Neuronal stem cell (in vitro differentiated cells): ENCODE data around the gene RICTOR.

Experiments used
- DNase-seq: peaks from one replicate; pipeline ENCODE4 v3.0.0-alpha.2; 2013; ENCODE audit warnings: low spot score
- H2AFZ ChIP-seq: one replicate; pipeline ENCODE4 v1.6.1; 2013; ENCODE audit warnings: mild to moderate bottlenecking, low read length, inconsistent platforms
- H2AK5ac ChIP-seq: 2 replicates; pipeline ENCODE4 v1.6.1; 2013; ENCODE audit warnings: low read depth, mild to moderate bottlenecking, inconsistent platforms, low read length, moderate library complexity, mixed read lengths
- H2BK120ac ChIP-seq: 2 replicates; pipeline ENCODE4 v1.6.1; 2013; ENCODE audit warnings: low read depth, mild to moderate bottlenecking, inconsistent platforms, low read length, moderate library complexity, mixed read lengths
- H2BK12ac ChIP-seq: one replicate; pipeline ENCODE4 v1.6.1; 2013; ENCODE audit warnings: low read length, inconsistent platforms
- H2BK15ac ChIP-seq: 2 replicates; pipeline ENCODE4 v1.6.1; 2013; ENCODE audit warnings: mild to moderate bottlenecking, low read length, inconsistent platforms, mixed read lengths
- H2BK5ac ChIP-seq: one replicate; pipeline ENCODE4 v1.6.1; 2013; ENCODE audit warnings: inconsistent platforms, mild to moderate bottlenecking, low read length, moderate library complexity
- H3K14ac ChIP-seq: one replicate; pipeline ENCODE4 v1.6.1; 2013; ENCODE audit warnings: low read length, inconsistent platforms
- H3K18ac ChIP-seq: 2 replicates; pipeline ENCODE4 v1.6.1; 2013; ENCODE audit warnings: low read length, inconsistent platforms
- H3K23ac ChIP-seq: 2 replicates; pipeline ENCODE4 v1.6.1; 2013; ENCODE audit warnings: low read depth, mild to moderate bottlenecking, mixed read lengths, low read length, inconsistent platforms; ENCODE audit not compliant: poor library complexity
- H3K27ac ChIP-seq: replicated peaks from 3 replicates; pipeline ENCODE4 v1.5.1; 2013; ENCODE audit warnings: low read length, inconsistent platforms
- H3K27me3 ChIP-seq, 3 experiments: 2 replicates each; pipeline ENCODE4 v1.6.1; 2013; ENCODE audit warnings: low read length in 3 of 3, mild to moderate bottlenecking in 2 of 3, inconsistent platforms in 1 of 3, low read depth in 1 of 3, mixed read lengths in 1 of 3, moderate library complexity in 1 of 3; ENCODE audit not compliant: control insufficient read depth in 3 of 3, insufficient read depth in 3 of 3
- H3K36me3 ChIP-seq, 2 donors: replicated peaks in 1 of 2; 2 replicates each; pipeline ENCODE4 v1.6.1; 2013; ENCODE audit warnings: low read length in 2 of 2; ENCODE audit not compliant: control insufficient read depth in 2 of 2, insufficient read depth in 2 of 2
- H3K4ac ChIP-seq: 2 replicates; pipeline ENCODE4 v1.6.1; 2013; ENCODE audit warnings: inconsistent platforms, mild to moderate bottlenecking, low read length, moderate library complexity
- H3K4me1 ChIP-seq, 2 donors: 1 replicate in 1 of 2; 2 replicates in 1 of 2; pipeline ENCODE4 v1.6.1; 2013; ENCODE audit warnings: low read length in 2 of 2, low read depth in 1 of 2; ENCODE audit not compliant: control insufficient read depth in 2 of 2, insufficient read depth in 1 of 2
- H3K4me2 ChIP-seq: one replicate; pipeline ENCODE4 v1.6.1; 2013; ENCODE audit warnings: mild to moderate bottlenecking, low read length, inconsistent platforms; ENCODE audit not compliant: insufficient read depth, poor library complexity, severe bottlenecking
- H3K4me3 ChIP-seq, 2 donors: 2 replicates each; pipeline ENCODE4 v1.5.1; 2013; ENCODE audit warnings: low read length in 2 of 2, mild to moderate bottlenecking in 2 of 2, inconsistent platforms in 1 of 2, moderate library complexity in 1 of 2
- H3K79me1 ChIP-seq: one replicate; pipeline ENCODE4 v1.6.1; 2013; ENCODE audit warnings: low read depth, mild to moderate bottlenecking, inconsistent platforms, low read length, moderate library complexity
- H3K9ac ChIP-seq: one replicate; pipeline ENCODE4 v1.6.1; 2013; ENCODE audit warnings: mild to moderate bottlenecking, low read depth, low read length, inconsistent platforms; ENCODE audit not compliant: poor library complexity
- H3K9me3 ChIP-seq, 2 donors: replicated peaks in 1 of 2; 2 replicates each; pipeline versions ENCODE3 to v1.6.1; 2013; ENCODE audit warnings: low read length in 2 of 2, mild to moderate bottlenecking in 2 of 2, inconsistent platforms in 1 of 2, low read depth in 1 of 2, mixed read lengths in 1 of 2, moderate library complexity in 1 of 2; ENCODE audit not compliant: control insufficient read depth in 2 of 2, insufficient read depth in 1 of 2
- H4K8ac ChIP-seq: one replicate; pipeline ENCODE4 v1.6.1; 2013; ENCODE audit warnings: low read depth, mild to moderate bottlenecking, inconsistent platforms, low read length, moderate library complexity
- H4K91ac ChIP-seq: one replicate; pipeline ENCODE4 v1.6.1; 2013; ENCODE audit warnings: low read length, low read depth, mild to moderate bottlenecking, inconsistent platforms; ENCODE audit not compliant: poor library complexity
- WGBS, 2 donors: extraction: QIAGEN DNeasy Blood & Tissue Kit; methylation state at CpG; one replicate each; pipeline ENCODE4 v1.1.7; 2013; ENCODE audit warnings: missing lambda C conversion rate in 2 of 2, mixed read lengths in 1 of 2; ENCODE audit not compliant: insufficient read length in 2 of 2, insufficient replicate concordance in 1 of 2; ENCODE audit errors: extremely low coverage in 2 of 2; 5-methylcytosine and 5-hydroxymethylcytosine counted together

RICTOR gene

DNA sequence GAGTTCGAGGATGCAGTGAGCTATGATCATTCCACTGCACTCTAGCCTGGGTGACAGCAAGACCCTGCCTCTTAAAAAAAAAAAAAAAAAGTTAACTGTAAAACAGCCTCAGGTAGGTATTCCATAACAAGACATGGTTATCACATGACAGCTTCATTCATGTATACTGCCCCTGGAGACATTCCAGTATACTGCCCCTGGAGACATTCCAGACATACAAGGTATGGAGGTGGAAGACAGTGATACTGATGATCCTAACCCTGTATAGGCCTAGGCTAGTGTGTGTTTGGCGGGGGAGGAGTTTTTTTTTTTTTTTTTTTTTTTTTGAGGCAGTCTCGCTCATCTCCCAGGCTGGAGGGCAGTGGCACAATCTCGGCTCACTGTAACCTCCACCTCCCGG is 105.5 kb downstream of the RICTOR start:
- Histone ChIP-seq H2AK5ac (no peak overlapping the region), H3K9me3 (no peaks in the 10 kb centered on the region), H4K8ac (no peak overlapping the region), H4K91ac (no peak overlapping the region), H2BK5ac (no peak overlapping the region), H2BK120ac (no peak overlapping the region), H3K14ac (no peak overlapping the region), H3K27me3 (no peaks in the 10 kb centered on the region), H3K4ac (no peak overlapping the region), H3K4me1 (no peaks in the 10 kb centered on the region), H2BK12ac (no peak overlapping the region), H3K36me3 (peaks cover 0 to 56% of the 10 kb centered on the region in 2 donors), H3K4me2 (no peak overlapping the region), H3K18ac (no peak overlapping the region), H3K23ac (no peak overlapping the region), H2BK15ac (no peak overlapping the region), H3K27ac (no peak overlapping the region), H3K9ac (no peak overlapping the region), H3K4me3 (no peak overlapping the region), H3K79me1 (no peaks in the 10 kb centered on the region), H2AFZ (no peak overlapping the region)
- no CpG with 5 or more reads among the region's 5 CpGs for WGBS, 2 donors
- no peak for DNase-seq

GRCh38 chr5:38961691-38962090 is 112.5 kb downstream of the RICTOR start:
- Histone ChIP-seq H2BK12ac (no peak overlapping the region), H3K4me2 (no peak overlapping the region), H3K4me3 (no peak overlapping the region), H3K27ac (no peak overlapping the region), H3K23ac (no peak overlapping the region), H2AFZ (no peak overlapping the region), H3K14ac (no peak overlapping the region), H2BK5ac (no peak overlapping the region), H3K9ac (no peak overlapping the region), H3K79me1 (no peaks in the 10 kb centered on the region), H3K9me3 (no peaks in the 10 kb centered on the region), H4K91ac (no peak overlapping the region), H3K27me3 (no peaks in the 10 kb centered on the region), H3K4ac (no peak overlapping the region), H3K18ac (no peak overlapping the region), H2BK120ac (no peak overlapping the region), H3K36me3 (peaks cover 0 to 93% of the 10 kb centered on the region in 2 donors), H3K4me1 (no peaks in the 10 kb centered on the region), H2BK15ac (no peak overlapping the region), H4K8ac (no peak overlapping the region), H2AK5ac (no peak overlapping the region)
- no CpG with 5 or more reads among the region's 2 CpGs for WGBS, 2 donors
- DNase-seq, result no peak

DNA sequence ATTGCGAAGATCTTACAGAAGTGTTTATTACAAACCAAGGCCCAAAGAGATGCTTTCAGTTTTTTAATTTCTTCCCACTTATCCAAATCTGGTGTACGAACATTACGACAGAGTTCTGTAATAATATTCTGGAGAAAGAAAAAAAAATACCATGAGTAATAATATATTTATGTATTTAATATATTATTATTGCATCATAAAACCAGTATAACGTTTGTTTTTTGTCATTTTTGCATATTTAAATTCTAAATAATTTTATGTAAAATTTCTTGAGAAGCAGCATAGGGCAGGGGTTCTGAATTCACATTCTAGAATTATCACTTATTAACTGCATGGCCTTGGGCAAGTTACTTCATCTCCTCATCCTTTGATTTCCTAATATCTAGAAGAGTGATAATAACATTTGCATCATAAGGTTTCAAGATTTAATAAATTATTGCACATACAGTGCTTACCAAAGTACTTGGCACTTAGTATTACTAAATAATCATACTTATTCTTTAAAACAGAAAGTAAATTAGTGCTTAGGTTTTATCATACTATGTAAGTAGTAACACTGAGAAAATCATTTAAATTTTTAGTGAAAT is 120.7 kb downstream of the RICTOR start:
- no peaks in the 10 kb centered on the region for H3K27me3 ChIP-seq
- WGBS, 2 donors, result no CpG with 5 or more reads among the region's 4 CpGs
- H2BK15ac ChIP-seq, result no peak overlapping the region
- H3K4ac ChIP-seq, result no peak overlapping the region
- H3K4me3 ChIP-seq, result no peak overlapping the region
- DNase-seq, result no peak
- H2AFZ ChIP-seq, result no peak overlapping the region
- no peak overlapping the region for H3K4me2 ChIP-seq
- no peak overlapping the region for H3K27ac ChIP-seq
- no peak overlapping the region for H3K14ac ChIP-seq
- no peak overlapping the region for H2AK5ac ChIP-seq
- no peak overlapping the region for H2BK5ac ChIP-seq
- H4K8ac ChIP-seq, result no peak overlapping the region
- no peak overlapping the region for H3K18ac ChIP-seq
- H3K79me1 ChIP-seq, result no peaks in the 10 kb centered on the region
- no peak overlapping the region for H2BK120ac ChIP-seq
- H3K4me1 ChIP-seq, result no peaks in the 10 kb centered on the region
- H3K36me3 ChIP-seq, result peaks cover 6 to 99% of the 10 kb centered on the region in 2 donors
- H3K9ac ChIP-seq, result no peak overlapping the region
- H4K91ac ChIP-seq, result no peak overlapping the region
- no peak overlapping the region for H3K23ac ChIP-seq
- H2BK12ac ChIP-seq, result no peak overlapping the region
- no peaks in the 10 kb centered on the region for H3K9me3 ChIP-seq

- Histone ChIP-seq H2BK120ac (no peak overlapping the region), H2AFZ (no peak overlapping the region), H4K8ac (no peak overlapping the region), H3K23ac (no peak overlapping the region), H3K9me3 (no peaks in the 10 kb centered on the region), H2BK5ac (no peak overlapping the region), H2BK12ac (no peak overlapping the region), H3K9ac (no peak overlapping the region), H3K14ac (no peak overlapping the region), H3K36me3 (peaks cover 10 to 97% of the 10 kb centered on the region in 2 donors), H3K4ac (no peak overlapping the region), H3K4me2 (no peak overlapping the region), H3K4me3 (no peak overlapping the region), H2AK5ac (no peak overlapping the region), H3K27ac (no peak overlapping the region), H3K27me3 (no peaks in the 10 kb centered on the region), H4K91ac (no peak overlapping the region), H3K18ac (no peak overlapping the region), H3K4me1 (no peaks in the 10 kb centered on the region), H2BK15ac (no peak overlapping the region), H3K79me1 (no peaks in the 10 kb centered on the region)
- DNase-seq, result no peak
These were observed 125.7 kb downstream of the RICTOR start for GRCh38 chr5:38948501-38948900.
